HUES48 (cell line): Measurements from ENCODE around the gene DIPK1B.

ENCODE experiments used
- H3K27ac ChIP-seq: one replicate; pipeline ENCODE4 v1.7.0; 2013; ENCODE audit warnings: low read depth, low read length, inconsistent platforms
- H3K27me3 ChIP-seq: 2 replicates; pipeline ENCODE4 v1.6.1; 2013; ENCODE audit warnings: mild to moderate bottlenecking, low read length; ENCODE audit not compliant: control insufficient read depth, insufficient read depth
- H3K36me3 ChIP-seq: 2 replicates; pipeline ENCODE4 v1.6.1; 2013; ENCODE audit warnings: low read length; ENCODE audit not compliant: control insufficient read depth, insufficient read depth
- H3K4me1 ChIP-seq: 2 replicates; pipeline ENCODE4 v1.6.1; 2013; ENCODE audit warnings: mild to moderate bottlenecking, low read length; ENCODE audit not compliant: control insufficient read depth, insufficient read depth
- H3K4me3 ChIP-seq: 2 replicates; pipeline ENCODE4 v1.5.1; 2013; ENCODE audit warnings: mild to moderate bottlenecking, low read depth, low read length
- H3K9ac ChIP-seq: 2 replicates; pipeline ENCODE4 v1.6.1; 2013; ENCODE audit warnings: mild to moderate bottlenecking, low read depth, low read length, moderate library complexity
- H3K9me3 ChIP-seq: 2 replicates; pipeline ENCODE4 v1.6.1; 2013; ENCODE audit warnings: low read length; ENCODE audit not compliant: control insufficient read depth, insufficient read depth

The DIPK1B gene

GRCh38 chr9:136668983-136669790, 43.2 kb upstream of the DIPK1B start:
- no peak overlapping the region for H3K27ac ChIP-seq

GRCh38 chr9:136669791-136670464, 42.4 kb upstream of the DIPK1B start:
- Histone ChIP-seq H3K36me3 (0 out of 2 replicates have a peak, but pooled peaks cover 3% of the 10 kb centered on the region), H3K4me1 (peaks cover 4% of the 10 kb centered on the region; the same call in 1 of the 2 replicates), H3K27me3 (no peaks in the 10 kb centered on the region), H3K27ac (no peak overlapping the region), H3K9me3 (no peaks in the 10 kb centered on the region), H3K4me3 (no peak overlapping the region), H3K9ac (no peak overlapping the region)

More at GRCh38 chr9:136668983-136669790, 43.2 kb upstream of the DIPK1B start:
- Histone ChIP-seq H3K27me3 (no peaks in the 10 kb centered on the region), H3K9me3 (no peaks in the 10 kb centered on the region), H3K9ac (no peak overlapping the region), H3K4me1 (peaks cover 4% of the 10 kb centered on the region; the same call in 1 of the 2 replicates), H3K4me3 (no peak overlapping the region), H3K36me3 (0 out of 2 replicates have a peak, but pooled peaks cover 3% of the 10 kb centered on the region)

- Histone ChIP-seq H3K36me3 (0 out of 2 replicates have a peak, but pooled peaks cover 3% of the 10 kb centered on the region), H3K4me1 (no peaks in the 10 kb centered on the region), H3K9me3 (no peaks in the 10 kb centered on the region), H3K4me3 (no peak overlapping the region), H3K27ac (no peak overlapping the region), H3K9ac (no peak overlapping the region), H3K27me3 (no peaks in the 10 kb centered on the region)
Observed at GRCh38 chr9:136670576-136671253, 41.7 kb upstream of the DIPK1B start.

- Histone ChIP-seq H3K27me3 (no peaks in the 10 kb centered on the region), H3K9me3 (no peaks in the 10 kb centered on the region), H3K4me3 (no peak overlapping the region), H3K27ac (no peak overlapping the region), H3K4me1 (no peaks in the 10 kb centered on the region), H3K9ac (no peak overlapping the region), H3K36me3 (0 out of 2 replicates have a peak, but pooled peaks cover 3% of the 10 kb centered on the region)
Observed at GRCh38 chr9:136671254-136671614, 41.1 kb upstream of the DIPK1B start.

- Histone ChIP-seq H3K27ac (no peak overlapping the region), H3K4me1 (no peaks in the 10 kb centered on the region), H3K9me3 (no peaks in the 10 kb centered on the region), H3K36me3 (0 out of 2 replicates have a peak, but pooled peaks cover 3% of the 10 kb centered on the region), H3K9ac (no peak overlapping the region), H3K27me3 (no peaks in the 10 kb centered on the region), H3K4me3 (no peak overlapping the region)
Observed at GRCh38 chr9:136671646-136672430, 40.5 kb upstream of the DIPK1B start.

- Histone ChIP-seq H3K27me3 (no peaks in the 10 kb centered on the region), H3K36me3 (0 out of 2 replicates have a peak, but pooled peaks cover 3% of the 10 kb centered on the region), H3K27ac (no peak overlapping the region), H3K9ac (no peak overlapping the region), H3K4me1 (no peaks in the 10 kb centered on the region), H3K9me3 (no peaks in the 10 kb centered on the region), H3K4me3 (no peak overlapping the region)
Observed at GRCh38 chr9:136672431-136673087, 39.8 kb upstream of the DIPK1B start.

GRCh38 chr9:136673088-136673974, 39.0 kb upstream of the DIPK1B start:
- Histone ChIP-seq H3K27me3 (no peaks in the 10 kb centered on the region), H3K36me3 (0 out of 2 replicates have a peak, but pooled peaks cover 3% of the 10 kb centered on the region), H3K27ac (no peak overlapping the region), H3K9me3 (no peaks in the 10 kb centered on the region), H3K4me1 (no peaks in the 10 kb centered on the region), H3K9ac (no peak overlapping the region), H3K4me3 (no peak overlapping the region)

GRCh38 chr9:136673975-136674785, 38.2 kb upstream of the DIPK1B start:
- Histone ChIP-seq H3K4me1 (no peaks in the 10 kb centered on the region), H3K27me3 (no peaks in the 10 kb centered on the region)

GRCh38 chr9:136674786-136675349, 37.5 kb upstream of the DIPK1B start:
- no peaks in the 10 kb centered on the region for H3K9me3 ChIP-seq
- no peak overlapping the region for H3K27ac ChIP-seq
- no peaks in the 10 kb centered on the region for H3K4me1 ChIP-seq
- no peak overlapping the region for H3K9ac ChIP-seq
- no peak overlapping the region for H3K4me3 ChIP-seq
- no peaks in the 10 kb centered on the region for H3K27me3 ChIP-seq
- H3K36me3 ChIP-seq: 0 out of 2 replicates have a peak, but pooled peaks cover 3% of the 10 kb centered on the region

More at GRCh38 chr9:136673975-136674785, 38.2 kb upstream of the DIPK1B start:
- no peak overlapping the region for H3K27ac ChIP-seq
- H3K4me3 ChIP-seq: no peak overlapping the region
- H3K9me3 ChIP-seq: no peaks in the 10 kb centered on the region
- H3K36me3 ChIP-seq: 0 out of 2 replicates have a peak, but pooled peaks cover 3% of the 10 kb centered on the region
- no peak overlapping the region for H3K9ac ChIP-seq
